ENCODE results near the gene CC2D2A.

- TF ChIP-seq CTCF (conservative IDR thresholded peaks at IDR 0.05; ENCODE audit: low read length) (no peak), EZH2phosphoT487 (IDR thresholded peaks at IDR 0.05; ENCODE audit: borderline replicate concordance, low read depth, low read length) (no peak)
Observed at GRCh38 chr4:15515106-15515505, 45.4 kb downstream of the CC2D2A start.
